Activated naive CD4-positive, alpha-beta T cell treated with anti-CD3 and anti-CD28 coated beads, Interleukin-2, amount 10 ng/mL, durations not matched to agents 7 days and 5 days (primary cell): ENCODE results near the gene ANXA10.
"Not testable (repeated sequence)": the region's sequence is repeated elsewhere in the genome, so short reads cannot be mapped to it uniquely, and the experiment has no call there.

Experiments used
- CTCF ChIA-PET: fragments of 350-600 bp; sonication (Branson Sonifier 250); formaldehyde crosslinking; loops from one replicate; lab custom pipeline; 2021; ENCODE audit warnings: antibody characterized with exemption; lab: Charles Lee
- DNase-seq: peaks from one replicate; pipeline ENCODE4 v3.0.0-alpha.2; 2020
- H3K27ac Mint-ChIP-seq: one replicate; pipeline ENCODE4 v1.8.0; 2021; ENCODE audit warnings: mild to moderate bottlenecking, moderate library complexity, mixed read lengths
- H3K27me3 Mint-ChIP-seq: one replicate; pipeline ENCODE4 v1.8.0; 2021; ENCODE audit warnings: mild to moderate bottlenecking, mixed read lengths
- H3K36me3 Mint-ChIP-seq: one replicate; pipeline ENCODE4 v1.8.0; 2021; ENCODE audit warnings: mixed read lengths
- H3K4me1 Mint-ChIP-seq: one replicate; pipeline ENCODE4 v1.8.0; 2021; ENCODE audit warnings: mixed read lengths
- H3K4me3 Mint-ChIP-seq: one replicate; pipeline ENCODE4 v1.8.0; 2021; ENCODE audit warnings: mild to moderate bottlenecking, moderate library complexity, mixed read lengths
- H3K9me3 Mint-ChIP-seq: one replicate; pipeline ENCODE4 v1.8.0; 2021; ENCODE audit warnings: mixed read lengths

Gene ANXA10

GRCh38 chr4:168203233-168203911 is 111.0 kb downstream of the ANXA10 start:
- CTCF ChIA-PET = interaction anchor here (1.5 kb wide), 1 partner anchor 807 kb away, joined by 4 read pairs; the partner anchor contains the start of gene CBR4
- H3K9me3 Mint-ChIP-seq = peaks cover 27% of the 10 kb centered on the region
- H3K27ac Mint-ChIP-seq = no peak overlapping the region
- no peaks in the 10 kb centered on the region for H3K27me3 Mint-ChIP-seq
- H3K4me1 Mint-ChIP-seq = peaks cover 8% of the 10 kb centered on the region
- H3K4me3 Mint-ChIP-seq = no peak overlapping the region
- H3K36me3 Mint-ChIP-seq = peaks cover 2% of the 10 kb centered on the region
- DNase-seq = no peak

GRCh38 chr4:168208957-168209614 is 116.7 kb downstream of the ANXA10 start:
- Mint-ChIP-seq H3K27me3 (no peaks in the 10 kb centered on the region), H3K9me3 (peaks cover 14% of the 10 kb centered on the region), H3K4me1 (no peaks in the 10 kb centered on the region), H3K4me3 (no peak overlapping the region), H3K36me3 (peaks cover 12% of the 10 kb centered on the region), H3K27ac (no peak overlapping the region)
- no peak for DNase-seq
- CTCF ChIA-PET = interaction anchor here (0.5 kb wide), 1 partner anchor 261 kb away, joined by 3 read pairs; no protein-coding TSS in a partner anchor

GRCh38 chr4:168212656-168213055 is 120.3 kb downstream of the ANXA10 start:
- Mint-ChIP-seq H3K9me3 (peaks cover 9% of the 10 kb centered on the region), H3K27ac (no peak overlapping the region), H3K27me3 (no peaks in the 10 kb centered on the region), H3K4me1 (no peaks in the 10 kb centered on the region), H3K4me3 (no peak overlapping the region), H3K36me3 (peaks cover 37% of the 10 kb centered on the region)
- CTCF ChIA-PET = no interaction called here
- DNase-seq = no peak

- DNase-seq, CTCF ChIA-PET, H3K27ac Mint-ChIP-seq, H3K4me3 Mint-ChIP-seq, H3K9me3 Mint-ChIP-seq, H3K27me3 Mint-ChIP-seq, H3K4me1 Mint-ChIP-seq: not testable (repeated sequence)
- peaks cover 43% of the 10 kb centered on the region for H3K36me3 Mint-ChIP-seq
These were observed 121.2 kb downstream of the ANXA10 start for GRCh38 chr4:168213511-168213910.

- no peaks in the 10 kb centered on the region for H3K4me1 Mint-ChIP-seq
- no peaks in the 10 kb centered on the region for H3K27me3 Mint-ChIP-seq
- peaks cover 64% of the 10 kb centered on the region for H3K36me3 Mint-ChIP-seq
- CTCF ChIA-PET = no interaction called here
- H3K4me3 Mint-ChIP-seq = no peak overlapping the region
- H3K27ac Mint-ChIP-seq = no peak overlapping the region
- H3K9me3 Mint-ChIP-seq = peaks cover 6% of the 10 kb centered on the region
- no peak for DNase-seq
These were observed 126.3 kb downstream of the ANXA10 start for GRCh38 chr4:168218645-168219044.

- Mint-ChIP-seq H3K4me3 (no peak overlapping the region), H3K27me3 (no peaks in the 10 kb centered on the region), H3K9me3 (no peaks in the 10 kb centered on the region), H3K27ac (no peak overlapping the region), H3K4me1 (no peaks in the 10 kb centered on the region), H3K36me3 (peaks cover 51% of the 10 kb centered on the region)
- CTCF ChIA-PET = no interaction called here
- no peak for DNase-seq
These were observed 128.6 kb downstream of the ANXA10 start for GRCh38 chr4:168220893-168221292.

GRCh38 chr4:168221301-168221700 is 129.0 kb downstream of the ANXA10 start:
- H3K4me1 Mint-ChIP-seq = no peaks in the 10 kb centered on the region
- no peak overlapping the region for H3K4me3 Mint-ChIP-seq
- peaks cover 51% of the 10 kb centered on the region for H3K36me3 Mint-ChIP-seq
- CTCF ChIA-PET = no interaction called here
- no peaks in the 10 kb centered on the region for H3K9me3 Mint-ChIP-seq
- DNase-seq = no peak
- H3K27me3 Mint-ChIP-seq = no peaks in the 10 kb centered on the region
- no peak overlapping the region for H3K27ac Mint-ChIP-seq
